OCI-LY7 (cell line): Measurements from ENCODE around the gene PRELID3B. TPM values are rescaled to one million over a fixed set of nuclear protein-coding genes. Genes with fewer than 3 reads are reported as not detected.

ENCODE experiments used
- BruUV-seq: library from RNA; stranded (reverse); fragments of 400-500 nt; replicated peaks from 2 replicates; lab custom pipeline; 2021; lab: Mats Ljungman, UMichigan
- CTCF ChIA-PET: fragments of 300-600 bp; sonication (Branson Sonifier 250); formaldehyde crosslinking; loops from one replicate; lab custom pipeline; 2022; ENCODE audit warnings: antibody characterized with exemption; ENCODE audit not compliant: unreplicated experiment; lab: Charles Lee
- POLR2A ChIA-PET: fragments of 300-600 bp; sonication (Branson Sonifier 250); formaldehyde crosslinking; loops from one replicate; lab custom pipeline; 2022; ENCODE audit warnings: antibody characterized with exemption; lab: Charles Lee
- DNase-seq: peaks from one replicate; pipeline ENCODE4 v3.0.0-alpha.2; 2015; ENCODE audit warnings: low spot score
- H2AFZ ChIP-seq: fragments of 200-600 bp; sonication (generic), shearing (Covaris generic); 2 replicates; pipeline ENCODE4 v1.6.1; 2014; ENCODE audit warnings: mild to moderate bottlenecking, antibody characterized with exemption, low read length, moderate library complexity
- H3K27ac ChIP-seq: fragments of 200-600 bp; sonication (generic); 2 replicates; pipeline ENCODE4 v1.5.1; 2014; ENCODE audit warnings: mixed run types, low read depth, mild to moderate bottlenecking, moderate library complexity, low read length, inconsistent platforms; ENCODE audit not compliant: poor library complexity, severe bottlenecking
- H3K36me3 ChIP-seq: fragments of 200-600 bp; sonication (generic); 2 replicates; pipeline ENCODE4 v1.6.1; 2014; ENCODE audit warnings: mild to moderate bottlenecking, antibody characterized with exemption, low read length, moderate library complexity, mixed read lengths; ENCODE audit not compliant: insufficient read depth
- H3K4me1 ChIP-seq: fragments of 200-600 bp; sonication (generic); 2 replicates; pipeline ENCODE4 v1.5.1; 2014; ENCODE audit warnings: mild to moderate bottlenecking, low read length; ENCODE audit not compliant: insufficient read depth, poor library complexity, severe bottlenecking
- H3K4me2 ChIP-seq: fragments of 200-600 bp; sonication (generic); 2 replicates; pipeline ENCODE4 v1.6.1; 2014; ENCODE audit warnings: mild to moderate bottlenecking, low read length
- H3K4me3 ChIP-seq: fragments of 200-600 bp; sonication (generic); 2 replicates; pipeline ENCODE4 v1.5.1; 2014; ENCODE audit warnings: mild to moderate bottlenecking, low read depth, low read length; ENCODE audit not compliant: poor library complexity, severe bottlenecking
- H3K79me2 ChIP-seq: fragments of 200-600 bp; sonication (generic); 2 replicates; pipeline ENCODE4 v1.6.1; 2016; ENCODE audit warnings: low read depth, mild to moderate bottlenecking, low read length, moderate library complexity, mixed read lengths; ENCODE audit not compliant: insufficient read depth
- H3K9me2 ChIP-seq: fragments of 200-600 bp; sonication (generic); 2 replicates; pipeline ENCODE4 v1.6.1; 2016; ENCODE audit warnings: mild to moderate bottlenecking, low read length, mixed read lengths; ENCODE audit not compliant: insufficient read depth
- H3K9me3 ChIP-seq: fragments of 200-600 bp; sonication (generic); 2 replicates; pipeline ENCODE4 v1.6.1; 2014; ENCODE audit warnings: mild to moderate bottlenecking, mixed run types, low read length, mixed read lengths
- H4K20me1 ChIP-seq: fragments of 200-600 bp; sonication (generic); 2 replicates; pipeline ENCODE4 v1.6.1; 2014; ENCODE audit warnings: mild to moderate bottlenecking, antibody characterized with exemption, low read length, moderate library complexity, mixed read lengths; ENCODE audit not compliant: insufficient read depth
- CTCF ChIP-seq: fragments of 200-600 bp; sonication (generic); conservative IDR thresholded peaks from 2 replicates; pipeline ENCODE4 v1.5.1; 2014; ENCODE audit warnings: mild to moderate bottlenecking, antibody characterized with exemption, low read length, moderate library complexity, mixed read lengths
- EZH2phosphoT487 ChIP-seq: fragments of 200-600 bp; sonication (generic); IDR thresholded peaks from 2 replicates; pipeline ENCODE4 v1.6.1; 2018; ENCODE audit warnings: low read depth, borderline replicate concordance, mild to moderate bottlenecking, mixed run types, antibody characterized with exemption, low read length, moderate library complexity, mixed read lengths
- intact Hi-C: fragments of 100-400 bp; cut with micrococcal nuclease; formaldehyde crosslinking; loops from one replicate; pipeline ENCODE4 v1.10.0; 2022; ENCODE audit not compliant: unreplicated experiment
- total RNA-seq, 2 experiments: library from RNA; depleted of rRNA in 1 of 2; stranded (reverse); fragments of >200 nt in 1 of 2; shearing (Covaris generic) in 1 of 2; gene quantifications; 2 replicates each; pipeline ENCODE4 v1.2.3, GENCODE V29; 2014 to 2022

Gene PRELID3B
- total RNA-seq, 2 experiments from 2014 or later = 99.4 to 119 TPM

GRCh38 chr20:59004763-59005522 is 37.6 kb downstream of the PRELID3B start:
- Histone ChIP-seq H4K20me1 (no peaks in the 10 kb centered on the region), H2AFZ (peak overlapping the region; percentile 50; the same call in 1 of the 2 replicates), H3K36me3 (peaks cover 34% of the 10 kb centered on the region), H3K9me2 (no peaks in the 10 kb centered on the region), H3K27ac (peak overlapping the region; percentile 85), H3K4me2 (peak overlapping the region; percentile 94), H3K79me2 (peaks cover 19% of the 10 kb centered on the region; the same call in 1 of the 2 replicates), H3K9me3 (no peaks in the 10 kb centered on the region), H3K4me3 (peak overlapping the region; percentile 74), H3K4me1 (peaks cover 61% of the 10 kb centered on the region)
- BruUV-seq = no TSS peak
- intact Hi-C loops = loop anchor here (1.0 to 10.0 kb wide), 4 partner anchors 24 to 160 kb away; partner anchors contain the start of genes NELFCD, PRELID3B and ZNF831
- DNase-seq = peak; percentile 86
- TF ChIP-seq EZH2phosphoT487 (no peak), CTCF (no peak)
- POLR2A ChIA-PET = interaction anchor here (2.3 kb wide), 1 partner anchor 39 kb away, joined by 5 read pairs; no protein-coding TSS in a partner anchor
- CTCF ChIA-PET = interaction anchor here (1.0 kb wide), 1 partner anchor 10 kb away, joined by 5 read pairs; no protein-coding TSS in a partner anchor

GRCh38 chr20:59004493-59004762 is 38.2 kb downstream of the PRELID3B start:
- CTCF ChIA-PET = interaction anchor here (1.0 kb wide), 1 partner anchor 10 kb away, joined by 5 read pairs; no protein-coding TSS in a partner anchor
- Histone ChIP-seq H3K36me3 (peaks cover 37% of the 10 kb centered on the region), H2AFZ (no peak overlapping the region; the same call in 1 of the 2 replicates), H3K79me2 (peaks cover 19% of the 10 kb centered on the region; the same call in 1 of the 2 replicates), H4K20me1 (no peaks in the 10 kb centered on the region), H3K4me3 (peak overlapping the region; percentile 74), H3K4me1 (peaks cover 56% of the 10 kb centered on the region), H3K27ac (peak overlapping the region; percentile 85), H3K4me2 (peak overlapping the region; percentile 94), H3K9me2 (no peaks in the 10 kb centered on the region), H3K9me3 (no peaks in the 10 kb centered on the region)
- no TSS peak for BruUV-seq
- POLR2A ChIA-PET = interaction anchor here (2.3 kb wide), 1 partner anchor 39 kb away, joined by 5 read pairs; no protein-coding TSS in a partner anchor
- intact Hi-C loops = loop anchor here (2.0 to 10.0 kb wide), 2 partner anchors 38 to 160 kb away; partner anchors contain the start of genes PRELID3B and ZNF831
- TF ChIP-seq EZH2phosphoT487 (no peak), CTCF (no peak)
- no peak for DNase-seq
